Spleen (tissue), 11 donors: ENCODE results near the gene CYP26C1. TPM values are rescaled to one million over a fixed set of nuclear protein-coding genes. Genes with fewer than 3 reads are reported as not detected.

ENCODE experiments used
- DNase-seq: peaks from one replicate; pipeline ENCODE4 v3.0.0-alpha.2; 2020
- H3K27ac ChIP-seq, 8 donors: fragments of 200-600 bp; sonication (generic) in 7 of 8; 1 replicate in 4 of 8; 2 replicates in 4 of 8; pipeline versions ENCODE4 v1.5.0 to v1.8.0; 2016 to 2021; ENCODE audit warnings: inconsistent platforms in 4 of 8, mild to moderate bottlenecking in 4 of 8, moderate library complexity in 1 of 8
- H3K27me3 ChIP-seq, 7 donors: fragments of 200-600 bp; sonication (generic) in 6 of 7; replicated peaks in 1 of 7; 1 replicate in 4 of 7; 2 replicates in 3 of 7; pipeline versions ENCODE4 v1.5.0 to v1.8.0; 2016 to 2021; ENCODE audit warnings: inconsistent platforms in 3 of 7, mild to moderate bottlenecking in 1 of 7
- H3K36me3 ChIP-seq, 6 donors: fragments of 200-600 bp; sonication (generic) in 5 of 6; 1 replicate in 4 of 6; 2 replicates in 2 of 6; pipeline versions ENCODE4 v1.5.0 to v1.8.0; 2016 to 2021; ENCODE audit warnings: inconsistent platforms in 2 of 6
- H3K4me1 ChIP-seq, 6 donors: fragments of 200-600 bp; sonication (generic) in 5 of 6; 1 replicate in 3 of 6; 2 replicates in 3 of 6; pipeline versions ENCODE4 v1.5.0 to v1.8.0; 2016 to 2021; ENCODE audit warnings: inconsistent platforms in 3 of 6
- H3K4me3 ChIP-seq, 8 donors: fragments of 200-600 bp; sonication (generic) in 7 of 8; 1 replicate in 4 of 8; 2 replicates in 4 of 8; pipeline versions ENCODE4 v1.5.0 to v1.8.0; 2016 to 2021; ENCODE audit warnings: inconsistent platforms in 4 of 8, mild to moderate bottlenecking in 4 of 8, moderate library complexity in 2 of 8
- H3K9me3 ChIP-seq, 8 donors: fragments of 200-600 bp; sonication (generic) in 7 of 8; 1 replicate in 4 of 8; 2 replicates in 4 of 8; pipeline versions ENCODE4 v1.5.0 to v1.8.0; 2016 to 2021; ENCODE audit warnings: inconsistent platforms in 4 of 8
- POLR2A ChIP-seq, 3 donors: fragments of 450-650 bp; IDR thresholded peaks; one replicate each; pipeline ENCODE4 v1.5.1; 2017; ENCODE audit warnings: antibody characterized with exemption in 3 of 3, mild to moderate bottlenecking in 1 of 3
- POLR2AphosphoS5 ChIP-seq, 3 donors: sonication (generic); formaldehyde crosslinking; IDR thresholded peaks; one replicate each; pipeline ENCODE4 v1.5.1; 2017; ENCODE audit warnings: antibody characterized with exemption in 3 of 3
- WGBS, 5 donors: extraction: QIAGEN DNeasy Blood & Tissue Kit in 3 of 5; methylation state at CpG; one replicate each; pipeline versions ENCODE4 v1.1.5 to v1.1.7; 2013 to 2018; 5-methylcytosine and 5-hydroxymethylcytosine counted together
- intact Hi-C: fragments of 100-400 bp; cut with DNase I; formaldehyde crosslinking; loops from one replicate; pipeline ENCODE4 v1.15.0; 2023; ENCODE audit warnings: low total_unique reads
- polyA plus RNA-seq, 3 donors: library from polyadenylated mRNA; stranded (reverse); fragments of 200-250 nt; gene quantifications; one replicate each; pipeline ENCODE4 v1.2.1, GENCODE V29; 2013
- total RNA-seq, 7 donors: library from RNA; depleted of rRNA in 3 of 7; stranded (reverse); fragments of >200 nt in 3 of 7; fragmentation: NEBNext Ultra II Directional in 4 of 7; extraction: Animal tissue kit (Norgen Biotek cat#: 25700) in 4 of 7; gene quantifications; one replicate each; pipeline versions ENCODE4 v1.1.0 to v1.2.1, GENCODE V29; 2016 to 2021
- TF ChIP-seq, protein P1 (sequence below), 11 experiments: fragments of 200-600 bp in 7 of 11; fragments of 450-650 bp in 4 of 11; sonication (generic) in 4 of 11; IDR thresholded peaks in 8 of 11; conservative IDR thresholded peaks in 3 of 11; 1 replicate in 7 of 11; 2 replicates in 4 of 11; pipeline versions ENCODE4 v1.4.0 to v1.8.0; 2016 to 2021; ENCODE audit warnings: antibody characterized with exemption in 11 of 11, inconsistent platforms in 4 of 11, mild to moderate bottlenecking in 1 of 11
- donor health status: healthy with polysubstance abuse.
- donor health status: DM: no; HTN: no; CAD: no; lungs with moderate emphysema.
- donor health status: DM: no; HTN: no; CAD: no.
- donor health status: Bipolar disorder and iron deficiency.
- donor health status: healthy.
- donor health status: DM: no; HTN: no; CAD: no.
- donor health status: DM: yes; HTN: yes; CAD: no.

CYP26C1 gene
- total and polyA plus RNA-seq, 10 donors = 0.04 to 1.3 (median 0.39) TPM

DNA sequence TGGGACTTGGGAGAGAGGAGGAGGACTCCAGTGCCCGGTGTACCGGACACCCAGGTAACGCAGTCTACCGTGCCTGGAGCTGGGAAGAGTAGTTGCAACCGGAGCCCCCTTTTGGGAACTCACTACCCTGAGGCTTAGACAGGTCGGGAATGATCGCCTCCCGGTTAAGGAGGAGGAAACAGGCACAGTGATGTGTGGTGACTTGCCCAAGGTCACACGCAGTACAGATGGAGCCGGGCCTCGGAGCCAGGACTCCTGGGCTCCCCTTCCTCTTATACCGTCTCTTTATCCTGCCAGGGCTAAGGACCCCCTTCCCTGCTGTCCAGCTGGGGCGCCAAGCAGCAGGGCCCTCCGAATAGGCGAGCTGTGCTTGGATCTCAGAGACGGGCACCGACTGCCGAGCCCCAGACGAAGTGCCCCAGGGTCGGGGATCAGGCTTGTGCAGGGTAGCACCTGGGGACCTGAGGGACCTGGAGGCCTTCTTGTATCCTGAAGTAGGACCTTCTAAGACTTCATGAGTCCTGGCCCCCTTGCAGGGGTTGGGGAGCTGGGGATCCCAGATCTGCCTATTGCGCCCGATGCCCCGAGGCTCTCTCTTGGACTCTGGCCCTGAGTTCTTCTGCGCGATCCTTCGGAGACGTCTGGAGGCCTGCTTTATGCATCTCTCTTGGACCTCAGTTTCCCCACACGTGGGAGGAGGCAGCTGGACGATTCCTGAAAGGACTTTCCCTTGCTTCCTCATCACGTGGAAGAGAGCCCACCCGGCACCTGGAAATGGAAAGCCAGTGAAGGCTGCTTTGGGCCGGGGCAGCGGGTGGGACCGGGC is 12.3 kb downstream of the CYP26C1 start:
- Histone ChIP-seq H3K27me3 (peaks cover 9 to 100% (median 85%) of the 10 kb centered on the region in 7 donors), H3K4me1 (peaks cover 46 to 65% (median 54%) of the 10 kb centered on the region in 6 donors), H3K4me3 (peak overlapping the region in 7 of 8 donors; percentile 34 to 68 (median 40)), H3K27ac (no peak overlapping the region), H3K36me3 (no peaks in the 10 kb centered on the region), H3K9me3 (no peaks in the 10 kb centered on the region)
- TF ChIP-seq POLR2AphosphoS5 (IDR thresholded peaks at IDR 0.05) (no peak), POLR2A (IDR thresholded peaks at IDR 0.05) (no peak)
- TF ChIP-seq, protein P1, sequence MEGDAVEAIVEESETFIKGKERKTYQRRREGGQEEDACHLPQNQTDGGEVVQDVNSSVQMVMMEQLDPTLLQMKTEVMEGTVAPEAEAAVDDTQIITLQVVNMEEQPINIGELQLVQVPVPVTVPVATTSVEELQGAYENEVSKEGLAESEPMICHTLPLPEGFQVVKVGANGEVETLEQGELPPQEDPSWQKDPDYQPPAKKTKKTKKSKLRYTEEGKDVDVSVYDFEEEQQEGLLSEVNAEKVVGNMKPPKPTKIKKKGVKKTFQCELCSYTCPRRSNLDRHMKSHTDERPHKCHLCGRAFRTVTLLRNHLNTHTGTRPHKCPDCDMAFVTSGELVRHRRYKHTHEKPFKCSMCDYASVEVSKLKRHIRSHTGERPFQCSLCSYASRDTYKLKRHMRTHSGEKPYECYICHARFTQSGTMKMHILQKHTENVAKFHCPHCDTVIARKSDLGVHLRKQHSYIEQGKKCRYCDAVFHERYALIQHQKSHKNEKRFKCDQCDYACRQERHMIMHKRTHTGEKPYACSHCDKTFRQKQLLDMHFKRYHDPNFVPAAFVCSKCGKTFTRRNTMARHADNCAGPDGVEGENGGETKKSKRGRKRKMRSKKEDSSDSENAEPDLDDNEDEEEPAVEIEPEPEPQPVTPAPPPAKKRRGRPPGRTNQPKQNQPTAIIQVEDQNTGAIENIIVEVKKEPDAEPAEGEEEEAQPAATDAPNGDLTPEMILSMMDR (IDR thresholded peaks at IDR 0.05 in 8 of 11, conservative IDR thresholded peaks at IDR 0.05 in 3 of 11) = no peak
- intact Hi-C loops = no loop called here
- no peak for DNase-seq
- 3 to 8% (median 5%) methylated on average over 26 to 34 of the region's 34 CpGs for WGBS, 5 donors

DNA sequence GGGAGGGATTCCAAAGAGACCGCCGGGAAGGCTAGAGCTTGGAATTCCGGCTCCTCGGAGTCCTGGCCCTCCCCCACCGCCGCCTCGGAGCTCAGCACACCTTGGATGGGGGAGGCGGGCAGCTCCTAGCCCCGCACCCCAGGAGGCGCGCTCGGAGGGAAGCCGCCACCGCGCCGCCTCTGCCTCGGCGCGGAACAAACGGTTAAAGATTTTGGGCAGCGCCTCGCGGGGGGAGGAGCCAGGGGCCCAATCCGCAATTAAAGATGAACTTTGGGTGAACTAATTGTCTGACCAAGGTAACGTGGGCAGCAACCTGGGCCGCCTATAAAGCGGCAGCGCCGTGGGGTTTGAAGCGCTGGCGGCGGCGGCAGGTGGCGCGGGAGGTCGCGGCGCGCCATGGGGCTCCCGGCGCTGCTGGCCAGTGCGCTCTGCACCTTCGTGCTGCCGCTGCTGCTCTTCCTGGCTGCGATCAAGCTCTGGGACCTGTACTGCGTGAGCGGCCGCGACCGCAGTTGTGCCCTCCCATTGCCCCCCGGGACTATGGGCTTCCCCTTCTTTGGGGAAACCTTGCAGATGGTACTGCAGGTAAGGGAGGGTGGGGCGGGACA is 13.0 kb downstream of the CYP26C1 start, which contains the start of gene CYP26A1:
Gene CYP26A1 (plus strand): TSS at position 355 of the 608 bp plus-strand sequence. CDS start 42 bp downstream, at position 397.
- Histone ChIP-seq H3K27ac (no peak within 1 kb of the TSS), H3K36me3 (no peaks in the 10 kb centered on the region), H3K27me3 (peaks cover 9 to 100% (median 81%) of the 10 kb centered on the region in 7 donors), H3K9me3 (no peaks in the 10 kb centered on the region), H3K4me3 (peak within 1 kb of the TSS; percentile 4 to 68 (median 39)), H3K4me1 (peaks cover 39 to 58% (median 47%) of the 10 kb centered on the region in 6 donors)
- intact Hi-C loops = no loop called here
- TF ChIP-seq, protein P1 (IDR thresholded peaks at IDR 0.05 in 8 of 11, conservative IDR thresholded peaks at IDR 0.05 in 3 of 11) = no peak
- TF ChIP-seq POLR2A (IDR thresholded peaks at IDR 0.05) (no peak), POLR2AphosphoS5 (IDR thresholded peaks at IDR 0.05) (no peak)
- DNase-seq = no peak
- WGBS, 5 donors = 0 to 1% (median 1%) methylated on average over 35 to 52 of the region's 52 CpGs

DNA sequence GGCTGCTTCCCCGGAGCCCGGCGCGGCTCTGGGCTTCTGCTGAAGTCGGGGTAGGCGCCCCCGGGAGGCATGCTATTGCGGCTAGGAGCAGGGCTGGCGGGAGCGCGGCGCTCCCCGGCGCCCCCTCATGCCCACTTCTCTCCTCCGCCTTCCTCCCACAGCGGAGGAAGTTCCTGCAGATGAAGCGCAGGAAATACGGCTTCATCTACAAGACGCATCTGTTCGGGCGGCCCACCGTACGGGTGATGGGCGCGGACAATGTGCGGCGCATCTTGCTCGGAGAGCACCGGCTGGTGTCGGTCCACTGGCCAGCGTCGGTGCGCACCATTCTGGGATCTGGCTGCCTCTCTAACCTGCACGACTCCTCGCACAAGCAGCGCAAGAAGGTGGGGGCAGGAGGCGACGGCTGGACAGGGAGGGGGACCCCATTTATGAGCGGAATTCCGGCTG is 13.6 kb downstream of the CYP26C1 start:
- TF ChIP-seq, protein P1 (IDR thresholded peaks at IDR 0.05 in 8 of 11, conservative IDR thresholded peaks at IDR 0.05 in 3 of 11) = no peak
- 0 to 2% (median 1%) methylated on average over 26 to 40 of the region's 40 CpGs for WGBS, 5 donors
- Histone ChIP-seq H3K36me3 (no peaks in the 10 kb centered on the region), H3K4me3 (peak overlapping the region; percentile 4 to 68 (median 39)), H3K9me3 (no peaks in the 10 kb centered on the region), H3K27ac (no peak overlapping the region), H3K4me1 (peaks cover 35 to 53% (median 42%) of the 10 kb centered on the region in 6 donors), H3K27me3 (peaks cover 9 to 100% (median 76%) of the 10 kb centered on the region in 7 donors)
- DNase-seq = no peak
- intact Hi-C loops = no loop called here
